ENCODE results near the gene ANTXR2. TPM values are rescaled to one million over a fixed set of nuclear protein-coding genes. Genes with fewer than 3 reads are reported as not detected.

Gene ANTXR2
- total RNA-seq, 1 donor from 2014 or later: 12.6 TPM

GRCh38 chr4:79881407-79881806 lies 191.6 kb downstream of the ANTXR2 start:
- no peak for FAIRE-seq
- DNase-seq (ENCODE audit: low spot score in 2 of 2): no peak

GRCh38 chr4:79877511-79877910 lies 195.5 kb downstream of the ANTXR2 start:
- DNase-seq (ENCODE audit: low spot score in 2 of 2) (no peak), FAIRE-seq (no peak)

GRCh38 chr4:79875344-79875899 lies 197.6 kb downstream of the ANTXR2 start:
- FAIRE-seq (no peak), DNase-seq (ENCODE audit: low spot score in 2 of 2) (no peak)

- FAIRE-seq (no peak), DNase-seq (ENCODE audit: low spot score in 2 of 2) (no peak)
Observed at GRCh38 chr4:79874197-79874596, 198.8 kb downstream of the ANTXR2 start.

- FAIRE-seq (no peak), DNase-seq (ENCODE audit: low spot score in 2 of 2) (no peak)
Observed at GRCh38 chr4:79872738-79873137, 200.3 kb downstream of the ANTXR2 start.

- DNase-seq (ENCODE audit: low spot score in 2 of 2): no peak
- FAIRE-seq: no peak
Observed at GRCh38 chr4:79871961-79872360, 201.1 kb downstream of the ANTXR2 start.

GRCh38 chr4:79869597-79870237 lies 203.3 kb downstream of the ANTXR2 start:
- DNase-seq (ENCODE audit: low spot score in 2 of 2) (no peak), FAIRE-seq (no peak)

- no peak for DNase-seq (ENCODE audit: low spot score in 2 of 2)
- no peak for FAIRE-seq
Observed at GRCh38 chr4:79865201-79865597, 207.8 kb downstream of the ANTXR2 start.

- no peak for FAIRE-seq
- no peak for DNase-seq (ENCODE audit: low spot score in 2 of 2)
Observed at GRCh38 chr4:79864500-79865200, 208.4 kb downstream of the ANTXR2 start.

GRCh38 chr4:79863333-79863732 lies 209.7 kb downstream of the ANTXR2 start:
- FAIRE-seq: no peak
- no peak for DNase-seq (ENCODE audit: low spot score in 2 of 2)

- DNase-seq (ENCODE audit: low spot score in 2 of 2) (no peak), FAIRE-seq (no peak)
Observed at GRCh38 chr4:79862821-79863220, 210.2 kb downstream of the ANTXR2 start.

- no peak for FAIRE-seq
- DNase-seq (ENCODE audit: low spot score in 2 of 2): no peak
Observed at GRCh38 chr4:79857811-79858210, 215.2 kb downstream of the ANTXR2 start.

- no peak for DNase-seq (ENCODE audit: low spot score in 2 of 2)
- no peak for FAIRE-seq
Observed at GRCh38 chr4:79856196-79856595, 216.8 kb downstream of the ANTXR2 start.

- DNase-seq (ENCODE audit: low spot score in 2 of 2): no peak
Observed at GRCh38 chr4:79854856-79855502, 218.1 kb downstream of the ANTXR2 start.

GRCh38 chr4:79852305-79852730 lies 220.7 kb downstream of the ANTXR2 start:
- no peak for DNase-seq (ENCODE audit: low spot score in 2 of 2)
- no peak for FAIRE-seq

More at GRCh38 chr4:79854856-79855502, 218.1 kb downstream of the ANTXR2 start:
- no peak for FAIRE-seq

- FAIRE-seq: no peak
- no peak for DNase-seq (ENCODE audit: low spot score in 2 of 2)
Observed at GRCh38 chr4:79851625-79852304, 221.3 kb downstream of the ANTXR2 start.

Other genes starting within 250 kb of the ANTXR2 start
- 26.9 TPM for gene PRDM8, start 124.3 kb upstream of the ANTXR2 start, total RNA-seq
- 0.82 TPM for gene FGF5, start 193.4 kb upstream of the ANTXR2 start, total RNA-seq

Measured in frontal cortex (tissue), 4 donors.